A549 (cell line): ENCODE measurements around the gene ULBP1.

Experiments used
- CTCF ChIP-seq: fragments of >200 bp; sonication (Bioruptor Twin); formaldehyde crosslinking; IDR thresholded peaks from 3 replicates; pipeline ENCODE4 v1.5.1; 2016
- EHMT2 ChIP-seq: fragments of 200-600 bp; sonication (generic); IDR thresholded peaks from 2 replicates; pipeline ENCODE4 v1.6.1; 2016; ENCODE audit warnings: antibody characterized with exemption, low read depth, mild to moderate bottlenecking, moderate library complexity
- EP300 ChIP-seq, 2 experiments: fragments of >200 bp; sonication (Bioruptor Twin); formaldehyde crosslinking; IDR thresholded peaks; 2 replicates in 1 of 2; 3 replicates in 1 of 2; pipeline ENCODE4 v1.6.1; 2016 to 2017
- POLR2A ChIP-seq: IDR thresholded peaks from 2 replicates; pipeline ENCODE4 v1.6.1; 2012; ENCODE audit warnings: mild to moderate bottlenecking, low read length
- REST ChIP-seq: fragments of 200-600 bp; sonication (generic); IDR thresholded peaks from 2 replicates; pipeline ENCODE4 v1.6.1; 2016; ENCODE audit warnings: antibody characterized with exemption, mild to moderate bottlenecking, moderate library complexity

- no peak for TF ChIP-seq REST
- TF ChIP-seq POLR2A, result no peak
- no peak for TF ChIP-seq EHMT2
- TF ChIP-seq EP300 (IDR thresholded peaks at IDR 0.05), result no peak
- TF ChIP-seq CTCF, result no peak
These were observed 32.2 kb upstream of the ULBP1 start for GRCh38 chr6:149931501-149931900.
